Measurements from ENCODE around the gene NID1.
"Not testable (repeated sequence)": the region's sequence is repeated elsewhere in the genome, so short reads cannot be mapped to it uniquely, and the experiment has no call there.

The NID1 gene

DNA sequence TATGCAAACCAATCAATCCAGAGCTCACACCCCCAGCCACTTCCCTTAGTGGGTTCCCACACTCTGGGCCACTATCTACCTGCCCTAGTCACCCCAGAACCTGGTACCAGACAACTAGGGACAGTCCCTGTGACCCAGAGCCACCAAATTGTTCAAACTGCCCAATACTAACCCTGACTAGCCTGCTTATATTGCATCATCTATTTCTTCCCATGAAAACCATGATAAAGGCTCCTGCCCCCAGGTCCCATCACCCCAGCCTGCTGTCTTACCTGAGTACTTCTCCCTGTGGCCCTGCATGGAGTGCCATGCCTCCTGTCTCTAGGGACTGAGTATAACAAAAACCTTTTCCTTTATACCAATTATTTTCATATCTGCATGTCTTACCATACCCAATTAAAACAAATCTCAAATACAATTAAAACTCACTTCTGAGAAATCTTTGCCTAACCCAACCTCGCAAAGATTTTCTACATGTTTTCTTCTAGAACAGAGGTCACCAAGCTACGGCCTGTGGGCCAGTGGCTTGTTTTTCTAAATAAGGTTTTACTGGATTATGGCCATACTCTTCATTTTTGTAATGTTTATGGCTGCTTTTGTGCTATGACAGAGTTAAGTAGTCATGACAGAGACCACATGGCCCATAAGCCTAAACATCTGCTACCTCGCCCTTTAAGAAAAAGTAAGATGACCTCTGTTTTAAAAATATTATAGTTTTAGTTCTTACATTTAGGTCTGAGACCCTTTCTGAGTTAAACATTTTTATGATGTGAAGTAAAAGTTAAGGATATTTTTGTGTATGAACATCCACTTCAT lies 31.0 kb upstream of the NID1 start:
- no peak for DNase-seq

DNA sequence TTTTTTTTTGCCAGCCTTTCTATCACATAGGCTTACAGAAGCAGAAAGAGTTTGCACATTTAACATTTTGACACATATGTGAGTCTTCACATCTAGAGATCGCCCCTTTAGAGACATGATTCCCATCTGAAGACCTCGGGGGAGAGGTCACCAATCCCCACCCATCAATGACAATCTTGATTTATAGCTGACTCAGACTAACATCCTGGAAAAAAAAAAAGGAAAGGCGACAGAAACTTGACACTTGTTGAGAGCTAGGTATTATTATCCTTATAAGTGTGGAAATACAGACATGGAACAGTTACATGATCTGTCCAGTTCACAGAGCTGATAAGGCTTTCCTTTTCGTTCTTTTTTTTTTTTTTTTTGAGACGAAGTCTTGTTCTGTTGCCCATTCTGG lies 28.0 kb upstream of the NID1 start:
- no peak for DNase-seq

DNA sequence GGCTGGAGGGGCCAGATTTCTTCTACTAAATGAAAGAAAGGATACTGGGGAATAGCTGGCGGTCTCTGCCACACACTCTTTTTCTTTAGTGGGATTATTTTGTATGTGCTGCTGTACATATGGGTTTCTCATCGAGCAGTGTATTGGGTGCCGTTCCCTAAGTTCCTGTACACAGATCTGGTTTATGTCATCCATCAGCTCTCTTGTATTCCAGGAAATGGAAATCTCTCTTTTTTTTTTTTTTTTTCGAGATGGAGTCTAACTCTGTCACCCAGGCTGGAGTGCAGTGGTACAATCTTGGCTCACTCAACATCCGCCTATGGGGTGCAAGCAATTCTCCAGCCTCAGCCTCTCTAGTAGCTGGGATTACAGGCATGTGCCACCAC lies 27.0 kb upstream of the NID1 start:
- no peak for DNase-seq

DNA sequence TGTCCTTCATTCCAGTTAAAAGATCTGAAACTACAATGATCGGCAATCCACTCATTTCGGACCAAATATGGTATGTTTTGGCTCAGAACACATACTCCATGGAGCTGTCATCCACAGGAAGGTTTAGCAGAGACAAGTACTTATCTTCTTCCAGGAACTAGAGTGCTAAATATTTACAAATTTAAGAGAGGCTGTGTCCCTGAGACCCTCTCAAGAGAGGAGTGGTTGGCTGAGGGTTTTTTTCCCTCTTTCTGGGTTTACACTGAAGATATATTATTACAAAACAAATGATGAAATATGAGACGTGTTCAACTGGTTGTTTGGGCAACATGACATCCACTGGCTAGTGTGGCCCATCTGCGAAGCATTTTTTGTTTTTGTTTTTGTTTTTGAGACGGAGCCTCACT lies 25.9 kb upstream of the NID1 start:
- no peak for DNase-seq

DNA sequence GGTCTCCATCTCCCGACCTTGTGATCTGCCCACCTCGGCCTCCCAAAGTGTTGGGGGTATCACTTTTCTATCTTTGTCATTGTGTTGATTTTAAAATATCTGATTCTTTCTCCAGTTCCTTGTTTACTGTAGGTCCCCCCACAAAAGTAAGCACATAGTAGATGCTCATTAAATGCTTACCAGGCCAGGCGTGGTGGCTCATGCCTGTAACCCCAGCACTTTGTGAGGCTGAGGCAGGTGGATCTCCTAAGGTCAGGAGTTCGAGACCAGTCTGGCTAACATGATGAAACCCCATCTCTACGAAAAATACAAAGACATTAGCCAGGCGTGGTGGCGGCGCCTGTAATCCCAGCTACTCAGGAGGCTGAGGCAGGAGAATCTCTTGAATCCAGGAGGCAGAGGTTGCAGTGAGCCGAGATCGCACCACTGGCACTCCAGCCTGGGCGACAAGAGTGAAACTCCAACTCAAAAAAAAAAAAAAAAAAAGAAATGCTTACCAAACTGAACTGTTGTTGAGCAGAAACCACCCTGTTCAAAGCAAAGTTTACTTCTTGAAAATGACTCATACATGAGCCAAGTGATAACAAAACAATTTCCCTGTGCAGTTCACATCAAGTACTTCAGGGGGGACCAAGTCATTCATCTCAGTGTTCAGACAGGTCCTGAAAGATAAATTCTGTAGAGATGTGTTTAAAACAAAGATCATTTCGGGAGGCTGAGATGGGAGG lies 24.3 kb upstream of the NID1 start:
- DNase-seq, result peak; percentile 21

DNA sequence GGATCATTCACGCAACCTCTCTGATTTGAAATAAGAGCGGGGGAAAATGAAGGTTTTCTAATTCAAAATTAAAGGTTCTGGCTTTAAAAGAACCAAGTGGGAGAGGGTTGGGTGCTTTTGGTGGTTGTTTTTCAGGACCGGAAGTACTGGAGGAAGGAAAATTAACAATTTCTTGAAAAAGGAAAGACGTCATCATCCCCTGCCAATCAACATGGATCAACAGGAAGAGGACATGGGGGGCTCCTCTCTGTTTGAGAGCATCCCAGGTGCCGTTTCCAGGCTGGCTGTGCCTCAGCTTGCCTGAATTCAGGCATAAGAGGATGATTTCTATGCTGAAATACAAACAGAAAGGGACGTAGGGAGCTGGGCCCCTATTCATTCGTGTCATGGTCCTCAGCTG lies 21.6 kb upstream of the NID1 start:
- no peak for DNase-seq

GRCh38 chr1:236085545-236086159 lies 20.8 kb upstream of the NID1 start:
- DNase-seq, result no peak

- DNase-seq, result no peak
These were observed 19.5 kb upstream of the NID1 start for GRCh38 chr1:236084386-236084730.

DNA sequence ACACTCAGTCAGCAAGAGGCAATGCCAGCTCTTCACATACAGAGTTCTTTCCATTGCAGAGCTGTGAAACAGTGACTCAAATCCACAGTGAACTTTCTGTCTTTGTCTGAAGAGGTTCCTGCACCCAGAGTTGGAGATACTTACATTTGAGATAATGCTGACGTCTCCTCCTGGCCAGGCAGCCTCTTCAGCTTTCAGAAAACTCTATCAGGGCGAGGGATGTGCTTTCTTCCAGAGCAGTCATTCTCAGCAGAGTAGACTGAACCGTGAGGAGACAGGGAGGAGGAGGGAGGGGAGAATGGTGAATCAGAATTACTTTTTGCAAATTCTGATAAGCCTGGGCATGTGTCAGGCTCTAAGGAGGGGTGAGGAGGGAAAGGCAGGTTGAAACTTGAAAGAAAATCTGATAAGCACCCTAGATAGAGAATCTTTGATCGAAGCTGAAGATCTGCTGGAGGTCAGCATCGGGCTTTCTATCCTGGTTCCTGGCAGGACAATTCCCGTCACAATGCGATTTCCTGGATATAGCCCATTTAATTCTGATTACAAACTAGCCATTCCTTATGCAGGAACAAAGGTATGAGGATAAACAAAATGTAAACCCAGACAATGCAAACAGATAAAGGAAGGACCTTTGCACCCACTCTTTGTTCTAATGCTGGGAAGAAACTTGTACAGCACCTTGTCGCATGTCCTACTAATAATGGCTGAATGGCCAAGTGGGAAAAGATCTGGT lies 18.9 kb upstream of the NID1 start:
- no peak for DNase-seq

- no peak for DNase-seq
These were observed 17.6 kb upstream of the NID1 start for GRCh38 chr1:236082526-236082925.

DNA sequence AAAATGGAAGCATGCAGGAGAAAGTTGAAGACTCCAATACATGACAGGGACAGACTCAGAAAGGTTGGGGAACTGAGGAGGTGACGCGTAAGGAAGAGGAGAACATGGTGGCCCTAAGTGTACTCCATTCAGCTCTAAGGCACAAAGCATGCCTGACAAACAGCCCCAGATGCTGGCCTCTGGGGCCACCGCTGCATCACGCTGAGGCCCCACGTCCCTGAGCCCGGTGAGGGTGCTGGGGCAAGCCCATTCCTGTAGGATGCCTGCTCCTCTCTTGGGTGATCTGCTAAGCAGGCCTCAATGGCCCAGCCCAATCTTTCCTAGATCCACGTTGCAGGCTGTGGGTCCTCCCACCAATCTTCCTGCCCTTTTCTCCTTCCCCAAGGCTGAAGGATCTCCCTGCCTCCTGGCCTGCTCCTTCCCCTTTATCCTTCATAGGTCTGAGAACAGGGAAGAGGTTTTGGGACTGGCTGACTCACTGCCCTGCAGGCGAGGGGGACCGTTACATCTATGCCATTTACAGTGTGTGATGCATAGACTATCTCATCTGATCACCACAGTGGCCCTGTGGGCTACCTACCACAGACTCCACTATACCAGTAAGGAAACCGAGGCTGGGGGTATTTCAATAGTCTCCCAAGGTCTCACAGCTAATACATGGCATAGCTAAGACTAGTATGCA lies 16.8 kb upstream of the NID1 start:
- no peak for DNase-seq

DNA sequence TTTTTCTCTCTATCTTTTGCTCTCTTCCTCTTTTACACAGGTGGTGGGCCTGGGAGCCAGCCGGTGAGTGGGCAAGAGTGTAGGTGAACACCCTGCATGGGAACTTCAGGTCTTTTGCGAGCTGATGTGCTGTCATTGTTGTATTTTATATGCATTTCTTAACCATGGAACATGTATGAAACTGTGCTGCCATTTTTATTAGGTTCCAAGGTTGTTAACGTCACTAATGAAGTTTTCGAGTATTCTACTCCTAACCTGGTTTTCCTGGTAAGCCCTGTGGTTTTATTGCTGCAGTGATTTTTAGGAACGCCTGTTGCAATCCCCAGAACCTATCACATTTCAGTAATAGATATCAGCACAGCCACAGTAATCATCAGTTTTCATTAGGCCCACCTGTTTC lies 14.8 kb upstream of the NID1 start:
- no peak for DNase-seq

- DNase-seq, result no peak
These were observed 14.1 kb upstream of the NID1 start for GRCh38 chr1:236078993-236079392.

- not testable (repeated sequence) for DNase-seq
These were observed 13.2 kb upstream of the NID1 start for GRCh38 chr1:236078077-236078476.

- no peak for DNase-seq
These were observed 11.0 kb upstream of the NID1 start for GRCh38 chr1:236075848-236076247.

DNA sequence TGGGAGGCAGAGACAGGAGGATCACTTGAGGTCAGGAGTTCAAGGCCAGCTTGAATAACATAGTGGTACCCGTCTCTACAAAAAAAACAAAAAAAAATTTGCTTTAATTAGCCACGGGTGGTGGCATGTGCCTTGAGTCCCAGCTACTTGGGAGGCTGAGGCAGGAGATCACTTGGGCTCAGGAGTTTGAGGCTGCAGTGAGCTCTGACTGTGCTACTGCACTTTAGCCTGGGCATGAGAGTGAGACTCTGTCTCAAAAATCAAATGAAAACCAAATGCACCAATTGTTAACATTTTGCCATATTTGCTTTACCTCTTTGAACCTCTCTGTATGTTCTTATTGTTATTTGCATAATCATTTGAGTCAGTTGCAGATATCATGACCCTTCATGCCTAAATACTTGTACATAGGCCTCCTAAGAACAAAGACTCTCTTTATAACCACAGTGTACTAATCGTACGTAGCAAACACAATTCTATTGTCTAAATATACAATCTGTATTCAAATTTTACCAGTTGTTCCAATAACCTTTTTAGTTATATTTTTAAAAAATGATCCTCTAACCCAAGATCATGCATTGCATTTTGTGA lies 8.5 kb upstream of the NID1 start:
- DNase-seq, result no peak

- no peak for DNase-seq
These were observed 7.1 kb upstream of the NID1 start for GRCh38 chr1:236072001-236072400.

- DNase-seq, result no peak
These were observed 5.9 kb upstream of the NID1 start for GRCh38 chr1:236070753-236071152.

DNA sequence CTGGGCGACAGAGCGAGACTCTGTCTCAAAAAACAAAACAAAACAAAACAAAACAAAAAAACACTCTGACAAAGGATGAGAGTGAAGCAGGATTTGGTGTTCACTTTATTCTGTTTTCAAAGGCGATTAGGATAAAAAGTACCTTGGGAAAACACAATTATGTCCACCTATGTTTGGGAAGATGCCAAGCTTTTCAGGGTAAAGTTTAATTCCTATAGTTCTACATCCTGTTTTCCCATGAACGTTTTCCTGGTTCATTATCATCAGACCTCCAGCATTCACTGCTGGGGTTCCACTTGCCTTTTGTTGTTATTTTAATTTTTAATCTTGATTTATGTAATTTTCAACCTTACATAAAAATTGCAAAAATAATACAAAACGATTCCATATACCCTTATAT lies 4.9 kb upstream of the NID1 start:
- no peak for DNase-seq

DNA sequence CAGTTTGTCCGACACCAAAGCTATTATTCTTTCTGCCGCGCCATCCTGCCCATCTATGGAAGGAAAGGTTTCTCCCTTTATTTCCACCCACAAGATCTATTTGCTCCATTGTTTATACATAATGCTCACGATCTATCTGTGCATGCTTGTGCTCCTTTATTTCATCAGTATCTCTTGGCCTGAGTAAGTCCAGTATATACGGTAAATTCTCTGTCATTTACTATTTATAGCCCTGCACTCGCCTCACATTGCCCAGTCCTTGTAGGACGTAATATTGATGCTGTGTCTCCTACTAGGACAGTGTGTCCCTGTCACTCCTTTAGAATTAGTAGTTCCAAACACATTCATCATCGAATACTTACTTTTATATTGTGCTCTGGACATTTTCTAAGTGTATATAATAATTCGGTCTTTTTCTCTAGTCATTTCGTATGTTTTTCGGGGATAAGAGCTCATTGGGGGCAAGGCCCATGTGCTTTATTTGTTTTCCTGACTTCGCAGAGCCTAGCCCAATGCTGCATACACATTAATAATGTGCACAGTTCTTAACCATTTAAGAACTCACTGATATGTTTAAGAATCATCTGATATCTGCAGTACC lies 3.1 kb upstream of the NID1 start:
- no peak for DNase-seq

DNA sequence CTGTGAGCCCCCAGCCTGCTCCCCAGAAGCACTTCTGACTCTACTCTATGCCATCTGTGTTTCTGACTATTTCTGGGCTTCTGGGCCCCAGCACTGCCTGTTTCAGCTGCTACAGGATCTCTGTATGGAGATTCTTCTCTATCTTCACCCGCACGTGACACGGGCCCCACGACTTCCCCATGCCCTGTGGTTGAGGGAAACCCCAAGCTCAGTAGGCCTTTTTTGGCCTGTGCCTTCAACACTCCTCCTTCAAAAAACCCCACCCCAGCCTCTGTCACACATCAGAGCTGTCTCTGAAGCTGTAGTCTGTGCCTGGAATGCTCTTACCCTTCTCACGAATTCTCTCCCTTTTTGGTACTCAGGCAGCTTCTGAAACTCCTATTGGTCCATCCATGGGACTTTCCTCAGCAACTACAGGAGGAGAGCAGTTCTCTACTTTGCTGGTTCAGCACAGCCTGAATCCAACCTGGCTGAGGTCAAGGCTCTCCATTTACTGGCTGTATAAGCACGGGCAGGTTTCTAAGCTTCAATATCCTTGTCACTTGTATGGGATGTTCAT lies 2.0 kb upstream of the NID1 start:
- DNase-seq, result no peak

DNA sequence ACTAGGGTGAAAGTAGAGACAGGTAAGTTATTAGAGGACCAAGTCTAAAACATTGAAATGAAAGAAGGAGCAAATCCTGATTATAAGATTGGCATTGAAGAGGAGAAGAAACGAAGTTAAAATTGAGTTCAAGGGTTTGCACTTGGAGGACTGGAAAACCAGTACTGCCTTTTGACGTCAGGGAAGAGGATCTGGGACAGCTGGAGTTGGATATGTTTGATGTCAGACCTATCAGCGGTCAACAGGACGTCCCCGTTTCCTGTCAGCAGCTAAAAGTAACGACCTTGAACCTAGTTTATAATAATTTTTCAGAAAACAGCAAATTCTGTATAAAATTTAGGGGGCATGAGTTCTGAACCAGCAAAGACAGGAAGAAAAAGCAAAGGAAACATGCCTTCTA lies 1.2 kb upstream of the NID1 start:
- DNase-seq, result no peak
